SK-N-SH (cell line): Measurements from ENCODE around the gene AIRE. TPM values are rescaled to one million over a fixed set of nuclear protein-coding genes. Genes with fewer than 3 reads are reported as not detected.
A peak's percentile ranks its signal among the peaks of the same experiment; 100 is the strongest.

Experiments used
- CTCF ChIA-PET: fragments of 300-600, 350-600 bp; formaldehyde crosslinking; extraction: SDS; loops from one replicate; lab custom pipeline; 2021; lab: Yijun Ruan, JAX
- POLR2A ChIA-PET: fragments of 350-600 bp; sonication (Branson Sonifier 250); formaldehyde crosslinking; extraction: SDS; loops from one replicate; lab custom pipeline; 2020; ENCODE audit warnings: antibody characterized with exemption, inconsistent platforms; lab: Yijun Ruan, JAX
- DNase-seq: peaks from one replicate; pipeline ENCODE4 v3.0.0; 2012
- H2AFZ ChIP-seq: fragments of 200-600 bp; sonication (generic); 2 replicates; pipeline ENCODE4 v1.8.1; 2016; ENCODE audit warnings: antibody characterized with exemption, mild to moderate bottlenecking, low read depth
- H3F3A ChIP-seq: fragments of 200-600 bp; sonication (generic); replicated peaks from 2 replicates; pipeline ENCODE3; 2016; ENCODE audit warnings: antibody characterized with exemption, mild to moderate bottlenecking; ENCODE audit not compliant: insufficient read depth
- H3K27ac ChIP-seq, 2 experiments: fragments of 200-500 bp in 1 of 2; fragments of 200-600 bp in 1 of 2; sonication (Bioruptor generic) in 1 of 2; sonication (generic), shearing (Covaris generic) in 1 of 2; 2 replicates each; pipeline versions ENCODE4 v1.5.1 to v1.6.1; 2014 to 2016; ENCODE audit warnings: low read depth in 2 of 2, inconsistent platforms in 1 of 2, low read length in 1 of 2, mild to moderate bottlenecking in 1 of 2, mixed read lengths in 1 of 2
- H3K27me3 ChIP-seq: fragments of 200-600 bp; sonication (generic), shearing (Covaris generic); 2 replicates; pipeline ENCODE4 v1.6.1; 2016; ENCODE audit warnings: mixed run types; ENCODE audit not compliant: insufficient read depth
- H3K36me3 ChIP-seq, 2 experiments: fragments of 200-500 bp in 1 of 2; fragments of 200-600 bp in 1 of 2; sonication (Bioruptor generic) in 1 of 2; sonication (generic) in 1 of 2; replicated peaks in 1 of 2; 2 replicates each; pipeline versions ENCODE3 to v1.5.1; 2014 to 2016; ENCODE audit warnings: low read length in 1 of 2, mild to moderate bottlenecking in 1 of 2; ENCODE audit not compliant: insufficient read depth in 2 of 2, control insufficient read depth in 1 of 2
- H3K4me1 ChIP-seq, 2 experiments: fragments of 200-500 bp in 1 of 2; fragments of 200-600 bp in 1 of 2; sonication (Bioruptor generic) in 1 of 2; sonication (generic), shearing (Covaris generic) in 1 of 2; 2 replicates each; pipeline versions ENCODE4 v1.5.1 to v1.6.1; 2014 to 2016; ENCODE audit warnings: low read depth in 1 of 2, low read length in 1 of 2, mixed run types in 1 of 2; ENCODE audit not compliant: insufficient read depth in 2 of 2, control insufficient read depth in 1 of 2
- H3K4me2 ChIP-seq: fragments of 200-600 bp; sonication (generic), shearing (Covaris generic); 2 replicates; pipeline ENCODE4 v1.6.1; 2017; ENCODE audit warnings: mixed run types
- H3K4me3 ChIP-seq, 2 experiments: fragments of 200-500 bp in 1 of 2; fragments of 200-600 bp in 1 of 2; sonication (Bioruptor generic) in 1 of 2; sonication (generic), shearing (Covaris generic) in 1 of 2; 2 replicates each; pipeline versions ENCODE4 v1.5.1 to v1.8.1; 2014 to 2016; ENCODE audit warnings: low read depth in 2 of 2, inconsistent platforms in 1 of 2, low read length in 1 of 2, mild to moderate bottlenecking in 1 of 2, mixed read lengths in 1 of 2, moderate library complexity in 1 of 2
- H3K79me2 ChIP-seq: fragments of 200-600 bp; sonication (generic); 2 replicates; pipeline ENCODE4 v1.8.1; 2017; ENCODE audit warnings: mild to moderate bottlenecking; ENCODE audit not compliant: insufficient read depth
- H3K9ac ChIP-seq: fragments of 200-600 bp; sonication (generic); 2 replicates; pipeline ENCODE4 v1.6.1; 2017; ENCODE audit warnings: mixed run types
- H3K9me2 ChIP-seq: fragments of 200-600 bp; sonication (generic); 2 replicates; pipeline ENCODE4 v1.6.1; 2017; ENCODE audit warnings: mixed run types
- H3K9me3 ChIP-seq: fragments of 200-600 bp; sonication (generic); 2 replicates; pipeline ENCODE4 v1.6.1; 2017; ENCODE audit warnings: mixed run types, mild to moderate bottlenecking, moderate library complexity
- H4K20me1 ChIP-seq: fragments of 200-600 bp; sonication (generic); 2 replicates; pipeline ENCODE4 v1.6.1; 2017; ENCODE audit warnings: mild to moderate bottlenecking, mixed run types; ENCODE audit not compliant: insufficient read depth
- FOSL2 ChIP-seq: IDR thresholded peaks from 2 replicates; pipeline ENCODE4 v1.4.0; 2012; ENCODE audit warnings: low read depth, mild to moderate bottlenecking, moderate library complexity, borderline replicate concordance
- GABPA ChIP-seq: IDR thresholded peaks from 2 replicates; pipeline ENCODE4 v1.4.0; 2012; ENCODE audit warnings: low read depth, mild to moderate bottlenecking
- MXI1 ChIP-seq: IDR thresholded peaks from 2 replicates; pipeline ENCODE4 v1.6.1; 2012; ENCODE audit warnings: mild to moderate bottlenecking, low read depth, low read length, improper control_type of control experiment
- NFIC ChIP-seq: IDR thresholded peaks from 2 replicates; pipeline ENCODE4 v1.4.0; 2012; ENCODE audit warnings: borderline replicate concordance
- NRF1 ChIP-seq: IDR thresholded peaks from 2 replicates; pipeline ENCODE4 v1.6.1; 2012; ENCODE audit warnings: low read depth, mild to moderate bottlenecking, low read length
- RFX5 ChIP-seq: IDR thresholded peaks from 2 replicates; pipeline ENCODE4 v1.6.1; 2012; ENCODE audit warnings: mild to moderate bottlenecking, improper control_type of control experiment, low read length
- SMC3 ChIP-seq: IDR thresholded peaks from 2 replicates; pipeline ENCODE4 v1.6.1; 2012; ENCODE audit warnings: low read depth, low read length, improper control_type of control experiment
- YY1 ChIP-seq: IDR thresholded peaks from 2 replicates; pipeline ENCODE4 v1.4.0; 2012; ENCODE audit warnings: low read depth, mild to moderate bottlenecking
- WGBS: methylation state at CpG from one replicate; pipeline ENCODE4 v1.1.6; 2017; ENCODE audit warnings: low lambda C conversion rate; 5-methylcytosine and 5-hydroxymethylcytosine counted together
- polyA plus RNA-seq, 3 experiments: library from polyadenylated mRNA; depleted of rRNA; stranded (reverse); fragments of >200 nt; gene quantifications; 2 replicates each; pipeline ENCODE4 v1.2.3, GENCODE V29; 2012
- TF ChIP-seq, protein P1 (sequence below): IDR thresholded peaks from 2 replicates; pipeline ENCODE4; 2012
- TF ChIP-seq, protein P2 (sequence below): IDR thresholded peaks from 2 replicates; pipeline ENCODE4 v1.4.0; 2012; ENCODE audit warnings: low read depth
- TF ChIP-seq, protein P3 (sequence below): IDR thresholded peaks from 2 replicates; pipeline ENCODE4 v1.6.1; 2012; ENCODE audit warnings: mild to moderate bottlenecking, low read depth, low read length, moderate library complexity
- TF ChIP-seq, protein P4 (sequence below): fragments of 150-350 bp; IDR thresholded peaks from 2 replicates; pipeline ENCODE4 v1.6.1; 2016; ENCODE audit warnings: mild to moderate bottlenecking, low read depth, low read length
- TF ChIP-seq, protein P5 (sequence below): IDR thresholded peaks from 2 replicates; pipeline ENCODE4 v1.4.0; 2012; ENCODE audit warnings: low read depth, borderline replicate concordance

AIRE gene
- polyA plus RNA-seq, 1 of the 3 experiments (the other 2 are of a cell fraction): not detected

DNA sequence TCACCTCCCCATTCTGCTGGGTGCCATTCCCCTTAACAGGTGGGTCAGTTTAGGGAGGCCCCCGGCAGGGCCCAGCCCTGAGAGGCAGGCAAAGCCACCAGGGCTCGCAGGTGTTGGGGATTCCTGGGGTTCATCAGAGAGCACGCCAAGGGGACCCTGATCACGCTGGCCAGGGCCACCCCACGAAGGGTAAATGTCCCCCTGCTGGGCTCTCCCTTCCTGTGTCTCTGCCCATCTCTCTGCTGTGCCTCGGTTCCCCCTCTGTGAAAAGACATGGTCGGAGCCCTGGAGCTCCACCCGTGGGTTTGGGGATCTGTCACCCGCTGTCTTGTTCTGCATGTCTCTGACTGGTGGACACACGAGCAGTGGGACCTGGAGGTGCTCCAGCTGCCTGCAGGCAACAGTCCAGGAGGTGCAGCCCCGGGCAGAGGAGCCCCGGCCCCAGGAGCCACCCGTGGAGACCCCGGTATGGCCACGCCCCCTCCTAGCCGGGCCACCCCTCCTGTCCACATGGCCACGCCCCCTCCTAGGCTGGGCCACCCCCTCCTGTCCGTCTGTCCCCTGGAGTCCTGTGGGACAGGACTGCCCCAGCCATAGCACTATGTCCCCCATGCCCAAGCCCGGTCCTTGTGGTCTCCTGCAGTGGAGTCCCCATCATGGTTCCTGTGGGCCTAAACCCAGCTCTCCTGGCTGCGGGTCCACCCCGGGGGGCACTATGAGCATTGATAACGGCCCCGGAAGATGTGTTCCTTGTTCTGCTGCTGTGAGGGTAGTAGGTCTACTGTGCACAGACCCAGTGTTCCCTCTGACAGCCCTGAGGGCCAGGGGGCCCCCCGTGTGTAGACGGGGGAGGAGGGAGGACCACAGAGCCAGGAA lies 6.5 kb downstream of the AIRE start:
- no peak overlapping the region for H3K27ac ChIP-seq
- H3K4me2 ChIP-seq: no peak overlapping the region
- H3K36me3 ChIP-seq: no peaks in the 10 kb centered on the region
- H3K27me3 ChIP-seq: no peaks in the 10 kb centered on the region
- H3F3A ChIP-seq: no peaks in the 10 kb centered on the region
- no peaks in the 10 kb centered on the region for H4K20me1 ChIP-seq
- no peaks in the 10 kb centered on the region for H3K79me2 ChIP-seq
- H3K9ac ChIP-seq: no peak overlapping the region
- H2AFZ ChIP-seq: no peak overlapping the region
- 93% methylated on average over 3 of the region's 25 CpGs for WGBS
- no peak overlapping the region for H3K4me3 ChIP-seq
- H3K9me2 ChIP-seq: no peaks in the 10 kb centered on the region
- H3K4me1 ChIP-seq: no peaks in the 10 kb centered on the region
- TF ChIP-seq MXI1: no peak
- TF ChIP-seq NRF1: no peak
- TF ChIP-seq, protein P1, sequence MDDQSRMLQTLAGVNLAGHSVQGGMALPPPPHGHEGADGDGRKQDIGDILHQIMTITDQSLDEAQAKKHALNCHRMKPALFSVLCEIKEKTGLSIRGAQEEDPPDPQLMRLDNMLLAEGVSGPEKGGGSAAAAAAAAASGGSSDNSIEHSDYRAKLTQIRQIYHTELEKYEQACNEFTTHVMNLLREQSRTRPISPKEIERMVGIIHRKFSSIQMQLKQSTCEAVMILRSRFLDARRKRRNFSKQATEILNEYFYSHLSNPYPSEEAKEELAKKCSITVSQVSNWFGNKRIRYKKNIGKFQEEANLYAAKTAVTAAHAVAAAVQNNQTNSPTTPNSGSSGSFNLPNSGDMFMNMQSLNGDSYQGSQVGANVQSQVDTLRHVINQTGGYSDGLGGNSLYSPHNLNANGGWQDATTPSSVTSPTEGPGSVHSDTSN: no peak
- TF ChIP-seq YY1: no peak
- TF ChIP-seq, protein P2, sequence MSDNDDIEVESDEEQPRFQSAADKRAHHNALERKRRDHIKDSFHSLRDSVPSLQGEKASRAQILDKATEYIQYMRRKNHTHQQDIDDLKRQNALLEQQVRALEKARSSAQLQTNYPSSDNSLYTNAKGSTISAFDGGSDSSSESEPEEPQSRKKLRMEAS: no peak
- TF ChIP-seq, protein P3, sequence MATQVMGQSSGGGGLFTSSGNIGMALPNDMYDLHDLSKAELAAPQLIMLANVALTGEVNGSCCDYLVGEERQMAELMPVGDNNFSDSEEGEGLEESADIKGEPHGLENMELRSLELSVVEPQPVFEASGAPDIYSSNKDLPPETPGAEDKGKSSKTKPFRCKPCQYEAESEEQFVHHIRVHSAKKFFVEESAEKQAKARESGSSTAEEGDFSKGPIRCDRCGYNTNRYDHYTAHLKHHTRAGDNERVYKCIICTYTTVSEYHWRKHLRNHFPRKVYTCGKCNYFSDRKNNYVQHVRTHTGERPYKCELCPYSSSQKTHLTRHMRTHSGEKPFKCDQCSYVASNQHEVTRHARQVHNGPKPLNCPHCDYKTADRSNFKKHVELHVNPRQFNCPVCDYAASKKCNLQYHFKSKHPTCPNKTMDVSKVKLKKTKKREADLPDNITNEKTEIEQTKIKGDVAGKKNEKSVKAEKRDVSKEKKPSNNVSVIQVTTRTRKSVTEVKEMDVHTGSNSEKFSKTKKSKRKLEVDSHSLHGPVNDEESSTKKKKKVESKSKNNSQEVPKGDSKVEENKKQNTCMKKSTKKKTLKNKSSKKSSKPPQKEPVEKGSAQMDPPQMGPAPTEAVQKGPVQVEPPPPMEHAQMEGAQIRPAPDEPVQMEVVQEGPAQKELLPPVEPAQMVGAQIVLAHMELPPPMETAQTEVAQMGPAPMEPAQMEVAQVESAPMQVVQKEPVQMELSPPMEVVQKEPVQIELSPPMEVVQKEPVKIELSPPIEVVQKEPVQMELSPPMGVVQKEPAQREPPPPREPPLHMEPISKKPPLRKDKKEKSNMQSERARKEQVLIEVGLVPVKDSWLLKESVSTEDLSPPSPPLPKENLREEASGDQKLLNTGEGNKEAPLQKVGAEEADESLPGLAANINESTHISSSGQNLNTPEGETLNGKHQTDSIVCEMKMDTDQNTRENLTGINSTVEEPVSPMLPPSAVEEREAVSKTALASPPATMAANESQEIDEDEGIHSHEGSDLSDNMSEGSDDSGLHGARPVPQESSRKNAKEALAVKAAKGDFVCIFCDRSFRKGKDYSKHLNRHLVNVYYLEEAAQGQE: no peak
- no peak for TF ChIP-seq NFIC
- no peaks in the 10 kb centered on the region for H3K9me3 ChIP-seq
- CTCF ChIA-PET: no interaction called here
- POLR2A ChIA-PET: no interaction called here
- peak; percentile 73 for DNase-seq

DNA sequence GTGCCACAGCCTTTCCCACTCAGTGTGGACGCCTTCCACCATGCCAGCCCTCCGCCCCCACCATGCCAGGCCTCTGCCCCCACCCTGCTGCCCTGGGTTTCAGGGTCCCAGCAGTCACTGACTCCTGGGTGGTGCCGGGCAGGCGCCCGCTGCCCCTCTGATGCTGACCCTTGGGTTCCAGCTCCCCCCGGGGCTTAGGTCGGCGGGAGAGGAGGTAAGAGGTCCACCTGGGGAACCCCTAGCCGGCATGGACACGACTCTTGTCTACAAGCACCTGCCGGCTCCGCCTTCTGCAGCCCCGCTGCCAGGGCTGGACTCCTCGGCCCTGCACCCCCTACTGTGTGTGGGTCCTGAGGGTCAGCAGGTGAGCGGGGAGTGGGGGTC lies 7.1 kb downstream of the AIRE start:
- ChIA-PET POLR2A (no interaction called here), CTCF (no interaction called here)
- Histone ChIP-seq H3K9ac (no peak overlapping the region), H3K9me2 (no peaks in the 10 kb centered on the region), H3K36me3 (no peaks in the 10 kb centered on the region), H3K4me1 (peaks cover 0 to 3% of the 10 kb centered on the region in 2 experiments; a peak in 1 of 4 replicates), H3K4me3 (no peak overlapping the region), H2AFZ (no peak overlapping the region), H4K20me1 (no peaks in the 10 kb centered on the region), H3K79me2 (no peaks in the 10 kb centered on the region), H3K27me3 (no peaks in the 10 kb centered on the region), H3K4me2 (no peak overlapping the region), H3K27ac (no peak overlapping the region), H3K9me3 (no peaks in the 10 kb centered on the region), H3F3A (no peaks in the 10 kb centered on the region)
- no peak for DNase-seq
- TF ChIP-seq RFX5 (no peak), MXI1 (no peak), FOSL2 (no peak), GABPA (no peak), SMC3 (no peak), NRF1 (no peak)
- TF ChIP-seq, protein P4, sequence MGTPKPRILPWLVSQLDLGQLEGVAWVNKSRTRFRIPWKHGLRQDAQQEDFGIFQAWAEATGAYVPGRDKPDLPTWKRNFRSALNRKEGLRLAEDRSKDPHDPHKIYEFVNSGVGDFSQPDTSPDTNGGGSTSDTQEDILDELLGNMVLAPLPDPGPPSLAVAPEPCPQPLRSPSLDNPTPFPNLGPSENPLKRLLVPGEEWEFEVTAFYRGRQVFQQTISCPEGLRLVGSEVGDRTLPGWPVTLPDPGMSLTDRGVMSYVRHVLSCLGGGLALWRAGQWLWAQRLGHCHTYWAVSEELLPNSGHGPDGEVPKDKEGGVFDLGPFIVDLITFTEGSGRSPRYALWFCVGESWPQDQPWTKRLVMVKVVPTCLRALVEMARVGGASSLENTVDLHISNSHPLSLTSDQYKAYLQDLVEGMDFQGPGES: no peak
- TF ChIP-seq, protein P2: no peak
- TF ChIP-seq, protein P5, sequence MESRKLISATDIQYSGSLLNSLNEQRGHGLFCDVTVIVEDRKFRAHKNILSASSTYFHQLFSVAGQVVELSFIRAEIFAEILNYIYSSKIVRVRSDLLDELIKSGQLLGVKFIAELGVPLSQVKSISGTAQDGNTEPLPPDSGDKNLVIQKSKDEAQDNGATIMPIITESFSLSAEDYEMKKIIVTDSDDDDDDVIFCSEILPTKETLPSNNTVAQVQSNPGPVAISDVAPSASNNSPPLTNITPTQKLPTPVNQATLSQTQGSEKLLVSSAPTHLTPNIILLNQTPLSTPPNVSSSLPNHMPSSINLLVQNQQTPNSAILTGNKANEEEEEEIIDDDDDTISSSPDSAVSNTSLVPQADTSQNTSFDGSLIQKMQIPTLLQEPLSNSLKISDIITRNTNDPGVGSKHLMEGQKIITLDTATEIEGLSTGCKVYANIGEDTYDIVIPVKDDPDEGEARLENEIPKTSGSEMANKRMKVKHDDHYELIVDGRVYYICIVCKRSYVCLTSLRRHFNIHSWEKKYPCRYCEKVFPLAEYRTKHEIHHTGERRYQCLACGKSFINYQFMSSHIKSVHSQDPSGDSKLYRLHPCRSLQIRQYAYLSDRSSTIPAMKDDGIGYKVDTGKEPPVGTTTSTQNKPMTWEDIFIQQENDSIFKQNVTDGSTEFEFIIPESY: no peak
- 20% methylated on average over 2 of the region's 15 CpGs for WGBS
